Activated T-cell treated with anti-CD3 and anti-CD28 coated beads, Interleukin-2, amount 50 U/mL, for 4 hours (primary cell): ENCODE data around the gene DAW1. TPM values are rescaled to one million over a fixed set of nuclear protein-coding genes. Genes with fewer than 3 reads are reported as not detected.

ENCODE experiments used
- total RNA-seq, 3 donors: library from RNA; stranded (reverse); gene quantifications; one replicate each; pipeline ENCODE4 v1.2.1, GENCODE V29; 2021

The DAW1 gene
- total RNA-seq, 3 donors from 2014 or later = not detected

Other genes with a start within 250 kb of the DAW1 start
- not detected for gene SCYGR5, start 204.8 kb upstream of the DAW1 start, total RNA-seq
- not detected for gene SLC19A3, start 153.6 kb upstream of the DAW1 start, total RNA-seq
- gene SCYGR6, start 146.9 kb upstream of the DAW1 start, total RNA-seq = not detected
- not detected for gene SCYGR7, start 143.3 kb upstream of the DAW1 start, total RNA-seq
- gene SCYGR8, start 125.7 kb upstream of the DAW1 start, total RNA-seq = not detected
- gene CCL20, start 57.8 kb upstream of the DAW1 start, total RNA-seq = 100 to 1,000 TPM in 2 of 3 donors, 10 to 100 TPM in 1; 23.1 to 141 (median 105) TPM